IMR-90 (cell line): Measurements from ENCODE around the gene CENPT. TPM values are rescaled to one million over a fixed set of nuclear protein-coding genes. Genes with fewer than 3 reads are reported as not detected.

Source experiments
- ATAC-seq: fragments of 200-7000 bp; cut with Tn5 transposase; 2 replicates; pipeline ENCODE4 v1.9.1; 2020; ENCODE audit warnings: low read depth, mild to moderate bottlenecking, moderate library complexity
- BruUV-seq: library from RNA; stranded (reverse); fragments of 400-500 nt; replicated peaks from 2 replicates; lab custom pipeline; 2021; lab: Mats Ljungman, UMichigan
- CTCF ChIA-PET: fragments of 300-600 bp; formaldehyde crosslinking; extraction: SDS; loops from one replicate; lab custom pipeline; 2021; ENCODE audit warnings: antibody characterized with exemption; lab: Yijun Ruan, JAX
- POLR2A ChIA-PET: fragments of 300-600 bp; sonication (Branson Sonifier 250); formaldehyde crosslinking; loops from one replicate; lab custom pipeline; 2022; ENCODE audit warnings: antibody characterized with exemption; ENCODE audit not compliant: unreplicated experiment; lab: Charles Lee
- DNase-seq: peaks from one replicate; pipeline ENCODE4 v3.0.0; 2013
- H2AFZ ChIP-seq: replicated peaks from 2 replicates; pipeline ENCODE3; 2013; ENCODE audit warnings: low read length, mild to moderate bottlenecking; ENCODE audit not compliant: poor library complexity
- H2AK5ac ChIP-seq: 2 replicates; pipeline ENCODE4 v1.6.1; 2013; ENCODE audit warnings: low read depth, low read length, inconsistent platforms
- H2AK9ac ChIP-seq: replicated peaks from 2 replicates; pipeline ENCODE3; 2013; ENCODE audit warnings: mild to moderate bottlenecking, low read depth, low read length, moderate library complexity; ENCODE audit not compliant: poor library complexity
- H2BK120ac ChIP-seq: 2 replicates; pipeline ENCODE4 v1.6.1; 2013; ENCODE audit warnings: low read depth, low read length, inconsistent platforms
- H2BK15ac ChIP-seq: 3 replicates; pipeline ENCODE4 v1.6.1; 2013; ENCODE audit warnings: low read depth, low read length, inconsistent platforms
- H2BK20ac ChIP-seq: 2 replicates; pipeline ENCODE4 v1.6.1; 2013; ENCODE audit warnings: low read depth, mild to moderate bottlenecking, inconsistent platforms, low read length, moderate library complexity
- H2BK5ac ChIP-seq: 2 replicates; pipeline ENCODE4 v1.6.1; 2013; ENCODE audit warnings: mild to moderate bottlenecking, low read depth, low read length, inconsistent platforms; ENCODE audit not compliant: poor library complexity, severe bottlenecking
- H3K14ac ChIP-seq: replicated peaks from 2 replicates; pipeline ENCODE4 v1.6.1; 2013; ENCODE audit warnings: low read depth, low read length, inconsistent platforms
- H3K18ac ChIP-seq: 2 replicates; pipeline ENCODE4 v1.6.1; 2013; ENCODE audit warnings: low read depth, low read length, control low read depth
- H3K23ac ChIP-seq: 2 replicates; pipeline ENCODE4 v1.6.1; 2013; ENCODE audit warnings: low read depth, low read length, inconsistent platforms
- H3K27ac ChIP-seq: 2 replicates; pipeline ENCODE4 v1.5.1; 2013; ENCODE audit warnings: mild to moderate bottlenecking, control low read depth, low read length; ENCODE audit not compliant: insufficient read depth
- H3K27me3 ChIP-seq: 2 replicates; pipeline ENCODE4 v1.6.1; 2013; ENCODE audit warnings: low read length; ENCODE audit not compliant: control insufficient read depth, insufficient read depth
- H3K36me3 ChIP-seq: 2 replicates; pipeline ENCODE4 v1.6.1; 2013; ENCODE audit warnings: low read length, mixed read lengths; ENCODE audit not compliant: control insufficient read depth, insufficient read depth
- H3K4ac ChIP-seq: 2 replicates; pipeline ENCODE4 v1.6.1; 2013; ENCODE audit warnings: low read depth, low read length, inconsistent platforms
- H3K4me1 ChIP-seq: 2 replicates; pipeline ENCODE4 v1.6.1; 2013; ENCODE audit warnings: low read length, mixed read lengths; ENCODE audit not compliant: control insufficient read depth, insufficient read depth
- H3K4me2 ChIP-seq: 2 replicates; pipeline ENCODE4 v1.6.1; 2013; ENCODE audit warnings: low read depth, mild to moderate bottlenecking, control low read depth, low read length, moderate library complexity
- H3K4me3 ChIP-seq: 2 replicates; pipeline ENCODE4 v1.5.1; 2013; ENCODE audit warnings: low read depth, mild to moderate bottlenecking, control low read depth, low read length, moderate library complexity; ENCODE audit not compliant: insufficient read depth
- H3K56ac ChIP-seq: 2 replicates; pipeline ENCODE4 v1.6.1; 2013; ENCODE audit warnings: low read length, inconsistent platforms; ENCODE audit not compliant: insufficient read depth; ENCODE audit errors: extremely low read depth
- H3K79me1 ChIP-seq, 2 experiments: 2 replicates each; pipeline ENCODE4 v1.6.1; 2013; ENCODE audit warnings: low read length in 2 of 2, inconsistent platforms in 1 of 2, low read depth in 1 of 2
- H3K9ac ChIP-seq: 2 replicates; pipeline ENCODE4 v1.6.1; 2013; ENCODE audit warnings: low read depth, low read length, control low read depth
- H3K9me1 ChIP-seq: 2 replicates; pipeline ENCODE4 v1.6.1; 2013; ENCODE audit warnings: low read length, inconsistent platforms; ENCODE audit not compliant: insufficient read depth
- H3K9me3 ChIP-seq: 2 replicates; pipeline ENCODE4 v1.6.1; 2013; ENCODE audit warnings: low read length; ENCODE audit not compliant: control insufficient read depth, insufficient read depth
- H4K20me1 ChIP-seq: 2 replicates; pipeline ENCODE4 v1.6.1; 2013; ENCODE audit warnings: low read length, inconsistent platforms; ENCODE audit not compliant: insufficient read depth
- H4K5ac ChIP-seq: 2 replicates; pipeline ENCODE4 v1.6.1; 2013; ENCODE audit warnings: mild to moderate bottlenecking, low read depth, low read length, control low read depth
- H4K8ac ChIP-seq, 2 experiments: 2 replicates each; pipeline ENCODE4 v1.6.1; 2013; ENCODE audit warnings: low read depth in 2 of 2, low read length in 2 of 2, control low read depth in 1 of 2, inconsistent platforms in 1 of 2
- H4K91ac ChIP-seq: 2 replicates; pipeline ENCODE4 v1.6.1; 2013; ENCODE audit warnings: low read depth, low read length, inconsistent platforms; ENCODE audit not compliant: insufficient read depth
- CEBPB ChIP-seq: IDR thresholded peaks from 2 replicates; pipeline ENCODE4 v1.6.1; 2012; ENCODE audit warnings: low read depth, low read length, improper control_type of control experiment
- CHD1 ChIP-seq: IDR thresholded peaks from 2 replicates; pipeline ENCODE4 v1.6.1; 2012; ENCODE audit warnings: low read depth, low read length, improper control_type of control experiment
- FOS ChIP-seq: fragments of 150-350 bp; IDR thresholded peaks from 2 replicates; pipeline ENCODE4 v1.6.1; 2016; ENCODE audit warnings: low read depth, low read length
- MXI1 ChIP-seq: IDR thresholded peaks from 2 replicates; pipeline ENCODE4 v1.6.1; 2012; ENCODE audit warnings: low read depth, mild to moderate bottlenecking, low read length, moderate library complexity, borderline replicate concordance
- NFE2L2 ChIP-seq: fragments of 150-350 bp; IDR thresholded peaks from 2 replicates; pipeline ENCODE4 v1.6.1; 2016; ENCODE audit warnings: low read depth, mild to moderate bottlenecking, low read length
- POLR2A ChIP-seq: IDR thresholded peaks from 2 replicates; pipeline ENCODE4 v1.6.1; 2012; ENCODE audit warnings: mild to moderate bottlenecking, low read depth, low read length
- RCOR1 ChIP-seq: IDR thresholded peaks from 2 replicates; pipeline ENCODE4 v1.6.1; 2012; ENCODE audit warnings: mild to moderate bottlenecking, low read length, improper control_type of control experiment; ENCODE audit not compliant: insufficient replicate concordance
- RFX5 ChIP-seq: IDR thresholded peaks from 2 replicates; pipeline ENCODE4 v1.8.0; 2012; ENCODE audit warnings: low read depth, mild to moderate bottlenecking, low read length, moderate library complexity
- WGBS, 2 experiments: methylation state at CpG; one replicate each; pipeline versions ENCODE4 v1.1.5 to v1.1.7; 2013; ENCODE audit warnings: missing lambda C conversion rate in 2 of 2; ENCODE audit not compliant: insufficient read length in 1 of 2; ENCODE audit errors: extremely low coverage in 2 of 2; 5-methylcytosine and 5-hydroxymethylcytosine counted together
- dilution Hi-C: fragments of 300-500 bp; cut with HindIII; formaldehyde crosslinking; loops from one replicate; pipeline ENCODE4 v1.14.3; 2018; ENCODE audit warnings: low sequenced_read_pairs; ENCODE audit not compliant: unreplicated experiment
- in situ Hi-C: fragments of 300-500 bp; cut with MboI; formaldehyde crosslinking; loops from 3 replicates; pipeline ENCODE4 v1.14.3; 2019; ENCODE audit warnings: low sequenced_read_pairs, inconsistent platforms, mixed read lengths
- intact Hi-C: fragments of 100-400 bp; cut with micrococcal nuclease; formaldehyde crosslinking; loops from 2 replicates; pipeline ENCODE4 v1.10.0; 2022
- polyA plus RNA-seq, 3 experiments: library from polyadenylated mRNA; depleted of rRNA; stranded (reverse); fragments of >200 nt; gene quantifications; 2 replicates each; pipeline ENCODE4 v1.2.3, GENCODE V29; 2012; ENCODE audit warnings: low replicate concordance in 1 of 3
- total RNA-seq: library from RNA; depleted of rRNA; stranded (reverse); fragments of >200 nt; gene quantifications from 2 replicates; pipeline ENCODE4 v1.2.3, GENCODE V29; 2012
- TF ChIP-seq, protein P1 (sequence below): fragments of 150-350 bp; IDR thresholded peaks from 2 replicates; pipeline ENCODE4 v1.6.1; 2017; ENCODE audit warnings: mild to moderate bottlenecking, antibody characterized with exemption, low read length, low read depth

The CENPT gene
- total and polyA plus RNA-seq, 2 of the 4 experiments (the other 2 are of a cell fraction): 33.3 to 83.1 TPM

DNA sequence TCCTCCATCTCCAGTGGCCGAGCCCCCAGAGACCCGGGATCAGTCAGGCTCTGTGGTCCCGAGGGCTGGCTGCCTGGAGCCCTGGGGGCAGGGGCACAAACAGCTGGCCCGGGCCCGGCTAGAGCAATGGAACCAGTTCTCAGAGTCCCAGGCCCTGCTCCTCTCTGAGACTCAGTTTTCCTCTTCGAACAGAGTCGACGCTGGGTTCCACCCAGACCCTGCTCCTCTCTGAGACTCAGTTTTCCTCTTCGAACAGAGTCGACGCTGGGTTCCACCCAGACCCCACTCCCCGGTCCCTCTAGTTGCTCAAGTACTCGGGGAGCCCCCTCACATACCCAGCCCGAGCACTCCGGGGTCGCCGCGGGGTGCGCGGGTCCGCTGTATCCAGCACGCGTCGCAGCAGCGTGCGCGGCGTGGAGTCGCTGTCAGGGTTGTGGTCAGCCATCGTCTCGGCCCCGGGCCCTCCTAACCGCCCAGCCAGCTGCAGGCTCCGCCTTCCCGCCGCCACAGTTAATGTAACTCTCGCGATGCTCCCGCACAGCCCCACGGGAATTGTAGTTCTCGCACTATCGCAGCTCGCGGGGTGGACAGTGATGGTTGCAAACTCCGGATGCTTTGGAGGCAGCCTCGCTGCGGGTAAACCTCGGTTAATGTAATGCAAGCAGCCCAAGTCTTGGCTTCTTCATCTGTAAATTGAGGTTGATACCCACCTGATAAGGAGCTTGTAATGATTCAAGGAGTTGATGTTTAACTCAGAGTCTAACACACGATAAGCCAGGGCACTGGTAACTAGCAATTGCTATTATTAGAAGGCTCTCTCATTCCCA is 13.9 kb downstream of the CENPT start:
- 1% methylated on average over 25 of the region's 49 CpGs; no CpG with 5 or more reads in 1 of the 2 experiments for WGBS, 2 experiments
- Histone ChIP-seq H3K4me3 (peak overlapping the region; percentile 75), H3K9me1 (peaks cover 7% of the 10 kb centered on the region; the same call in 1 of the 2 replicates), H3K36me3 (peaks cover 32% of the 10 kb centered on the region), H3K4ac (peak overlapping the region; percentile 87), H2AK9ac (peak overlapping the region; percentile 98), H2AFZ (peak overlapping the region; percentile 97), H3K9ac (peak overlapping the region; percentile 79), H2BK15ac (no peak overlapping the region), H3K18ac (no peak overlapping the region; the same call in 1 of the 2 replicates), H3K27ac (peak overlapping the region; percentile 77), H3K9me3 (no peaks in the 10 kb centered on the region), H3K14ac (peak overlapping the region; percentile 98), H4K8ac (peak overlapping the region; percentile 71 to 99), H2BK120ac (peak overlapping the region; percentile 58; the same call in 1 of the 2 replicates), H3K27me3 (no peaks in the 10 kb centered on the region), H3K4me2 (peak overlapping the region; percentile 99), H3K79me1 (peaks cover 6 to 36% of the 10 kb centered on the region in 2 experiments; a peak in 3 of 4 replicates), H3K56ac (peak overlapping the region; percentile 44; the same call in 1 of the 2 replicates), H2BK5ac (peak overlapping the region; percentile 59), H2AK5ac (peak overlapping the region; percentile 91), H3K4me1 (peaks cover 2% of the 10 kb centered on the region), H4K91ac (peak overlapping the region; percentile 60), H4K5ac (peak overlapping the region; percentile 56; the same call in 1 of the 2 replicates), H2BK20ac (no peak overlapping the region), H4K20me1 (no peaks in the 10 kb centered on the region), H3K23ac (peak overlapping the region; percentile 98)
- in situ Hi-C loops (no loop called here), intact Hi-C loops (no loop called here), dilution Hi-C loops (no loop called here)
- ChIA-PET CTCF (interaction anchor here (2.4 kb wide), 1 partner anchor 17 kb away, joined by 11 read pairs; no protein-coding TSS in a partner anchor), POLR2A (interaction anchor here (1.1 kb wide), 1 partner anchor 10 kb away, joined by 3 read pairs; no protein-coding TSS in a partner anchor)
- peak; percentile 84 for DNase-seq
- TF ChIP-seq NFE2L2 (no peak), RFX5 (no peak), CEBPB (no peak), CHD1 (no peak), FOS (no peak), RCOR1 (no peak), POLR2A (peak; percentile 84), MXI1 (peak; percentile 98)
- TF ChIP-seq, protein P1, sequence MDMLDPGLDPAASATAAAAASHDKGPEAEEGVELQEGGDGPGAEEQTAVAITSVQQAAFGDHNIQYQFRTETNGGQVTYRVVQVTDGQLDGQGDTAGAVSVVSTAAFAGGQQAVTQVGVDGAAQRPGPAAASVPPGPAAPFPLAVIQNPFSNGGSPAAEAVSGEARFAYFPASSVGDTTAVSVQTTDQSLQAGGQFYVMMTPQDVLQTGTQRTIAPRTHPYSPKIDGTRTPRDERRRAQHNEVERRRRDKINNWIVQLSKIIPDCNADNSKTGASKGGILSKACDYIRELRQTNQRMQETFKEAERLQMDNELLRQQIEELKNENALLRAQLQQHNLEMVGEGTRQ: no peak
- peak; percentile 99 for ATAC-seq
- no TSS peak for BruUV-seq
